Measurements from ENCODE around the gene PIP5K1B. TPM values are rescaled to one million over a fixed set of nuclear protein-coding genes. Genes with fewer than 3 reads are reported as not detected.

The PIP5K1B gene
- polyA plus RNA-seq, 1 donor (not counting 4 experiments of a cell fraction or from before 2014, with no cell fraction given): not detected

DNA sequence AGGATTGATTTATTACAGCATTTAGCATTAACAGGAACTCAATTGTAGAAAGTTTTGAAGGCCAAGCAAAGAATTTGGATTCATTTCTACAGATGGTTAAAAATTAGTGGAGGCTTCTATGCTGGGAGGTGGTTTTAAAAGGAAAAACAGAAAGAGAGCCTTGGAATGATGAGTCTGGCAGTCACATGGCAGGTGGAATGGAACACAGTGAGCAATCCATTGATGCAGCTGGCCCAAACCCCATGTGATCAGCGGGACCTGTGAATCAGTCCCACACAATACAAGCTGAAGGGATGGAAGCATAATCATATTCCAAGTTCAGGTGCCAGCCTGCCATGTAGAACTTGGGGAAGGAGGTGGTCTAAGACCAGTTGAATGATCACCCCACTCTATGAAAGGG is 147.9 kb downstream of the PIP5K1B start:
- Histone ChIP-seq H4K20me1 (ENCODE audit: control insufficient read depth, extremely low read depth, insufficient read depth, low read length) (no peaks in the 10 kb centered on the region), H3K4me3 (ENCODE audit: control insufficient read depth in 2 of 3, extremely low read depth in 1 of 3, insufficient read depth in 2 of 3, low read depth in 1 of 3, low read length in 3 of 3) (no peak overlapping the region), H3K79me2 (ENCODE audit: control insufficient read depth, insufficient read depth, low read length) (no peaks in the 10 kb centered on the region), H3K9me1 (ENCODE audit: control insufficient read depth, extremely low read depth, insufficient read depth, low read length) (no peaks in the 10 kb centered on the region), H3K9me3 (ENCODE audit: control insufficient read depth, low read depth, low read length) (no peaks in the 10 kb centered on the region), H3K4me2 (ENCODE audit: control insufficient read depth, extremely low read depth, insufficient read depth, low read depth, low read length) (no peak overlapping the region), H3K4me1 (ENCODE audit: control insufficient read depth, extremely low read depth, insufficient read depth, low read length) (no peaks in the 10 kb centered on the region), H3K27ac (ENCODE audit: control insufficient read depth, insufficient read depth, low read length) (no peak overlapping the region), H3K27me3 (ENCODE audit: control insufficient read depth, extremely low read depth, insufficient read depth, low read length) (no peaks in the 10 kb centered on the region), H2AFZ (ENCODE audit: control insufficient read depth, low read length) (no peak overlapping the region), H3K9ac (ENCODE audit: control insufficient read depth, extremely low read depth, insufficient read depth, low read length) (no peak overlapping the region), H3K36me3 (ENCODE audit: control insufficient read depth in 2 of 2, extremely low read depth in 1 of 2, insufficient read depth in 2 of 2, low read length in 2 of 2) (no peaks in the 10 kb centered on the region)
- DNase-seq (ENCODE audit: low read depth, low spot score) (no peak), FAIRE-seq (no peak)
- dilution Hi-C loops (cut with MboI; ENCODE audit: extremely low pct_ligation_motif_present, low sequenced_read_pairs): no loop called here
- no peak for TF ChIP-seq EZH2 (IDR thresholded peaks at IDR 0.05; ENCODE audit: low read length)
- TF ChIP-seq, protein P1, sequence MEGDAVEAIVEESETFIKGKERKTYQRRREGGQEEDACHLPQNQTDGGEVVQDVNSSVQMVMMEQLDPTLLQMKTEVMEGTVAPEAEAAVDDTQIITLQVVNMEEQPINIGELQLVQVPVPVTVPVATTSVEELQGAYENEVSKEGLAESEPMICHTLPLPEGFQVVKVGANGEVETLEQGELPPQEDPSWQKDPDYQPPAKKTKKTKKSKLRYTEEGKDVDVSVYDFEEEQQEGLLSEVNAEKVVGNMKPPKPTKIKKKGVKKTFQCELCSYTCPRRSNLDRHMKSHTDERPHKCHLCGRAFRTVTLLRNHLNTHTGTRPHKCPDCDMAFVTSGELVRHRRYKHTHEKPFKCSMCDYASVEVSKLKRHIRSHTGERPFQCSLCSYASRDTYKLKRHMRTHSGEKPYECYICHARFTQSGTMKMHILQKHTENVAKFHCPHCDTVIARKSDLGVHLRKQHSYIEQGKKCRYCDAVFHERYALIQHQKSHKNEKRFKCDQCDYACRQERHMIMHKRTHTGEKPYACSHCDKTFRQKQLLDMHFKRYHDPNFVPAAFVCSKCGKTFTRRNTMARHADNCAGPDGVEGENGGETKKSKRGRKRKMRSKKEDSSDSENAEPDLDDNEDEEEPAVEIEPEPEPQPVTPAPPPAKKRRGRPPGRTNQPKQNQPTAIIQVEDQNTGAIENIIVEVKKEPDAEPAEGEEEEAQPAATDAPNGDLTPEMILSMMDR (optimal IDR thresholded peaks at IDR 0.05 in 1 of 3, IDR thresholded peaks at IDR 0.05 in 1 of 3, conservative IDR thresholded peaks at IDR 0.05 in 1 of 3; ENCODE audit: extremely low read depth in 1 of 3, insufficient read depth in 2 of 3, low read length in 3 of 3): no peak

DNA sequence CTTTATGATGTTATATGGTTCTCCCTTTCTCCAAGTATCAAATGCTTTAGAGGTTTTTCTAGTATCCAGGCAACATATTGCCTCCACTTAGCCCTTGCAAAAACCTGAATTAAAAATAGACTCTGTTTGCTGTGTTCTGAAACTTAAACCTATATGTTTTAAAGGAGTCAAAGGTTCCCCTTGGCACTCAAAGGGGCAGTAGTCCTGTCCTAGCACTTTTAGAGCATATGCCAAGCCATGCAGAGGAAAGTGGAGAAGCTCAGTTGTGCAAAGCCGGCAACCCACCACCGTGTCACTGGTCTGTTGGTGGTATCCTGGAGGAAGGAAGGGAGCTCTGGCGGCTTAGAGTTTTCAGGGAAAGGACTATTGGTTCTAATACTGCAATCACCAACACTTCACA is 154.3 kb downstream of the PIP5K1B start:
- H4K20me1 ChIP-seq (ENCODE audit: control insufficient read depth, extremely low read depth, insufficient read depth, low read length): no peaks in the 10 kb centered on the region
- H2AFZ ChIP-seq (ENCODE audit: control insufficient read depth, low read length): no peak overlapping the region
- TF ChIP-seq, protein P1 (optimal IDR thresholded peaks at IDR 0.05 in 1 of 3, IDR thresholded peaks at IDR 0.05 in 1 of 3, conservative IDR thresholded peaks at IDR 0.05 in 1 of 3; ENCODE audit: extremely low read depth in 1 of 3, insufficient read depth in 2 of 3, low read length in 3 of 3): no peak
- no peak for TF ChIP-seq EZH2 (IDR thresholded peaks at IDR 0.05; ENCODE audit: low read length)
- no peaks in the 10 kb centered on the region for H3K4me1 ChIP-seq (ENCODE audit: control insufficient read depth, extremely low read depth, insufficient read depth, low read length)
- H3K9me1 ChIP-seq (ENCODE audit: control insufficient read depth, extremely low read depth, insufficient read depth, low read length): no peaks in the 10 kb centered on the region
- no peaks in the 10 kb centered on the region for H3K36me3 ChIP-seq (ENCODE audit: control insufficient read depth in 2 of 2, extremely low read depth in 1 of 2, insufficient read depth in 2 of 2, low read length in 2 of 2)
- no peaks in the 10 kb centered on the region for H3K79me2 ChIP-seq (ENCODE audit: control insufficient read depth, insufficient read depth, low read length)
- H3K9me3 ChIP-seq (ENCODE audit: control insufficient read depth, low read depth, low read length): no peaks in the 10 kb centered on the region
- DNase-seq (ENCODE audit: low read depth, low spot score) (no peak), FAIRE-seq (no peak)
- dilution Hi-C loops (cut with MboI; ENCODE audit: extremely low pct_ligation_motif_present, low sequenced_read_pairs): no loop called here
- no peak overlapping the region for H3K27ac ChIP-seq (ENCODE audit: control insufficient read depth, insufficient read depth, low read length)
- no peak overlapping the region for H3K9ac ChIP-seq (ENCODE audit: control insufficient read depth, extremely low read depth, insufficient read depth, low read length)
- H3K4me3 ChIP-seq (ENCODE audit: control insufficient read depth in 2 of 3, extremely low read depth in 1 of 3, insufficient read depth in 2 of 3, low read depth in 1 of 3, low read length in 3 of 3): no peak overlapping the region
- no peaks in the 10 kb centered on the region for H3K27me3 ChIP-seq (ENCODE audit: control insufficient read depth, extremely low read depth, insufficient read depth, low read length)
- no peak overlapping the region for H3K4me2 ChIP-seq (ENCODE audit: control insufficient read depth, extremely low read depth, insufficient read depth, low read depth, low read length)
